Glomerular visceral epithelial cell (primary cell): ENCODE measurements around the gene FARP2.
"Not testable (repeated sequence)": the region's sequence is repeated elsewhere in the genome, so short reads cannot be mapped to it uniquely, and the experiment has no call there.

Source experiments
- DNase-seq: peaks from one replicate; pipeline ENCODE4 v3.0.0-alpha.2; 2016; ENCODE audit errors: extremely low spot score

FARP2 gene

DNA sequence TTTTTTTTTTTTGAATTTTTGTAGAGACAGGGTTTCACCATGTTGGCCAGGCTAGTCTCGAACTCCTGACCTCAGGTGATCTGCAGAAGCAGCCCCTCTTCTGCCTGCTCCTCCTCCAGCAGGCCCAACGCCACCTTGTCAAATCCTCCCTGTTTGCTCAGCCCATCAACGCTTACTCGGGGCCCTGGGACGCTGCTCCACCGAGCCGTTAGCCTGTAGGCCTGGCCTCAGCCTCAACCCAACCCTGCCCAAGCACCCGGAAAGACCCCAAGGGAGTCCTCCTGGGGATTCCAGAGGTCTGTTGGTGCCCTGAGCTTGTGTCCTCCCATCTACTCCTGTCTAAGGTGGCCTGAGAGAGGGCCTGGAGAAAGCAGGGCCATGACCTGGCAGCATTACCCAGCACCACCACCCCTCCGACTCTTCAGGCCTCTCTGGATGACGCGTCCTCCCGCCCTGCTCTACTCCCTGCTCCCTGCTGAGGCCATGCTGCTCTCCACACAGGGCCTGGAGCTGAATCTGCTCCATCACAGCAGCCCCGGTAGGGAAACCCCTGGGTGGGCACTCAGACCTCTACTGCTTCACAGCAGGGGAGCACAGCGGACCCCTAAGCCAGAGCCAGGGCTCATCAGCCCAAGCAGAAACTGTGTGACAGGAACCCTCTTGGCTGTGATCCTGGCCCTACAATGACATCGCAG is 149.1 kb downstream of the FARP2 start:
- no peak for DNase-seq

DNA sequence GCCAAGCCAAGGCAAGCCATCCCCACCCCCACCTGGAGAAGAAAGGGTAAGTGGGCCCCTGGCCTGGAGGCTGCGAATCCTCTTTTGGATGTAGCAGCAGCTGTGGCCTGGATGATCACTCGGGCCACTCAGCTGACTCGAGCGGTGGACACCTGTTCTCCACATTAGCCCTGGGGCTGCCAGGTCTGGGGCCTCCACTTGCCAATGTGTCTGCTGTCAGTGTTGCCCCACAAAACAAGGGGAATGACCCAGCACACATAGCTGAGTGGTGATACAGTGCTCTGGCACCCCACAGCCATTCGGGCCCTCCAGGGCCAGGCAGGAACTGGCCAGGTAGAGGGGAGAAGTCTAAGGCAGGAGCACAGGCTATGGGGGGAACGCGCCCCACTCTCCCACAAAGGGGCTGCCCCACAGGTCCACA is 149.7 kb downstream of the FARP2 start:
- DNase-seq, result no peak

DNA sequence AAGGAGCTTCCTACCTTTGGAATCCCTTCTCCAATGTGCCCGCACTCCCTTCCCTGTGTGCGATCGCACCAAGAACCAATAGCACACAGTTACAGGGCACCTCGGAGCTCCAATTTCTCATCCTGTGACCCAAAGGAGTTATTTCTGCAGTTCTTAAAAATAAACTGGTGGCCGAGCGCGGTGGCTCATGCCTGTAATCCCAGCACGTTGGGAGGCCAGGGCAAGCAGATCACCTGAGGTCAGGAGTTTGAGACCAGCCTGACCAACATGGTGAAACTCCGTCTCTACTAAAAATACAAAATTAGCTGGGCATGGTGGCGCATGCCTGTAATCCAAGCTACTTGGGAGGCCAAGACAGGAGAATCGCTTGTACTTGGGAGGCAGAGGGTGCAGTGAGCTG is 150.2 kb downstream of the FARP2 start:
- not testable (repeated sequence) for DNase-seq

- DNase-seq, result no peak
Measured at GRCh38 chr2:241506793-241507429, 150.8 kb downstream of the FARP2 start.

DNA sequence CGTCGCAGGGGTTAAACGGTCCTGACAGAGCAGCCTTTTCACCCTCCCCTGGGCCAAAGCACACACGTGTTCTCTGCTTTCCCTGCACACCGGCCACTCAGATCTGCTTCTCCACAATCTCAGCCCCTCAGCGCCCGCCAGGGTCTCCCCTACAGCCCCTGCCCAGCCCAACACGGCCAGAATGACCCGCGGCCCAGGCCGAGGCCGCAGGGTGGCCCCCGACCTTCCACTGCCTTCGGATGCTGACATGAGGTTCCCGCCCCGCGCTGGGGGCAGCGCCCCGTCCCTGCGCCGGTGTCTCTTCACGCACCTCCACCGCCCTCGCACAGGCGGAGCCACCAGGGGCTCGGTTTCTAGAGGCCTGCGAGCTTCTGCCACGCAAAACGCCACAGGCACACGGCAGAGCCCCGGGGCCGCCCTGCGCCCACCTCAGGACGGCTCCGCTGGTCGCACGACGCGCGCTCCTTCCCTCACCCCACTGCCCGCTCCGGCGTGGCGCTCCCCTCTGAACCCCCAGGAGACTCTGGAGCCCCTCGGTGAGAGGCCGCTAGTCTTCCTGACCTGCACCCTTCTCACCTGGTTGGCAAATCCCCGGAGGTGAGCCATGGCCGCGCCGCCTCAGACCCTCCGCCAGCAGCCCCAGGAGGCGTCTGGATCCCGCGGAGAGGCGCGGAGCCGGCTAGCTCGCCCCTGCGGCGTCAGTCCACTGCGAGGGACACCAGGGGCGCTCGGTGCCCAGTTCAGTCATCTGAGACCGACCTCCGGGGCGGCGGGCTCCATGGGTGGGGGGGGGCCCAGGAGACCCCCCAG is 151.6 kb downstream of the FARP2 start:
- DNase-seq, result peak; percentile 57

DNA sequence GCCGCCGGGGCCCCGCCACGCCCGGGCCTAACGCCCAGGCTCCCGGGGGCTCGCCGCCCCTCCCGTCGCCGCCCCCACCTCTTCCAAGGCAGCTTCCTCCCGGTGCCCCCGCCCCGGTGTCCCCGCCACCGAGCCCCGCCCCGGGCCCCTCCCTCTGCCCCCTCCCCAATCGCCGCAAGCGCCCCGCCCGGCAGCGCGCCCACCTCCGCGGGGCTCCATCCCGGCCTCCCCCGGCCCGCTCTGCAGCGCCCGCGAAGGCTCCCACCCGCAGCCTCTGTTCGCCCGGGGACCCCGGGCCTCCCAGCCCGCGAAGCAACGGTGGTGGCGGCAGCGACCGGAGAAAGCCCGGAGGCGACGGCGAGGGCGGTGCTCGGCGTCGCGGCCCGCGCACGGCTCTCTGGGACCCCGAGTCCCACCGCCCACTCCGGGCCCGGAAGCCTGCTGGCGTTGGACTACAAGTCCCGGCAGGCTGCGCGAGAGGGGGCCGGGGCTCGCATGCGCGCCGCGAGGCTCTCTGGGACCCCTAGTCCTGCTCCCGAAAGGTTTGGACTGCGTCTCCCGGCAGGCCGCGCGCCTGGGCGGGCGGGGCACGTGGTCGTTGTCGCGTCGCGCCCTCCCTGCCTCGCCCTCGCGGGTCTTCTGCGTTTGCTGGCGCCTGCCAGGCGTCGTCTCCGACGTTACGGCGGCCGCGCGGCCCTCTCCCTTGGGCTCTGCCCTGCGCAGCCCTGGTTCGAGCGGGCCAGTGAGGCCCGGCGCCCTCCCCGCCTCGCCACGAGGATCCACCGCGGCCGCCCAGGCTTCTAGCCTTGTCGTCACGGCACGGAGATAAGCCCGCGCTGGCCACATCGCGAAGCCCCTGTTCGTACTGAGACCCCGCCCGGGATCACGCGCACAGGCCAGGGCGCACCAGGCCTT is 152.4 kb downstream of the FARP2 start, which contains the start of gene STK25:
Gene STK25 (minus strand): TSS at position 345 of the 915 bp plus-strand sequence. CDS start 549 bp downstream, outside the sequence.
- peak; percentile 99 for DNase-seq

DNA sequence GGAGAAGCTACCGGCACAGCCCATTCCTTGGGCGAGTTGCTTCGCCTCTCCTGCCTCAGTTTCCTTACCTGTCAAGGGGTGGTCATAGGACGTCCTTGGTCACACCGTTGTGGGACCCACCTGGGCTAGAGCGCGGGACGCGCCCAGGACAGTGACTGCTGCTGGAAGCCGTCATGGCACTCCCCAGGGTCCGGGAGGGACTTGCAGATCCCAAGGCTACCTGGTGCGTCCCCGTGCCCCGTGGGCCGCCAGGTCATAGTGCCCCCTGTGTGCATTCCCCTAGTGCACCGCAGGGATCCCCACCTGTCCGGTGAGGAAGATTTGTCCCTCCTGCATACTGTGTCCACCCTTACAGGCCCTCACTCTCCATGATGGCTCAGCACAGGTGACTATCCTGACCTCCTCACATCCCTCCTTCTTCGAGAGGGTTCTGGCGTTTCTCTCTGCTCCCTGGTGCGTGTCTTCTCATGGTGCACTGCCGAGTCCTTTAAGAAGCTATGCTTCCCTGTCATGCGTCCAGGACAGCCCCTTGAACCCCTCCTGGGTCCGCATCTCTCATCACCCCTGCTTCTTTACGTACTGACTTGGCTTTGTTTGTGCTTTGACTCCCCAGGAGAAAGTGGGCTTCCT is 153.2 kb downstream of the FARP2 start:
- no peak for DNase-seq

DNA sequence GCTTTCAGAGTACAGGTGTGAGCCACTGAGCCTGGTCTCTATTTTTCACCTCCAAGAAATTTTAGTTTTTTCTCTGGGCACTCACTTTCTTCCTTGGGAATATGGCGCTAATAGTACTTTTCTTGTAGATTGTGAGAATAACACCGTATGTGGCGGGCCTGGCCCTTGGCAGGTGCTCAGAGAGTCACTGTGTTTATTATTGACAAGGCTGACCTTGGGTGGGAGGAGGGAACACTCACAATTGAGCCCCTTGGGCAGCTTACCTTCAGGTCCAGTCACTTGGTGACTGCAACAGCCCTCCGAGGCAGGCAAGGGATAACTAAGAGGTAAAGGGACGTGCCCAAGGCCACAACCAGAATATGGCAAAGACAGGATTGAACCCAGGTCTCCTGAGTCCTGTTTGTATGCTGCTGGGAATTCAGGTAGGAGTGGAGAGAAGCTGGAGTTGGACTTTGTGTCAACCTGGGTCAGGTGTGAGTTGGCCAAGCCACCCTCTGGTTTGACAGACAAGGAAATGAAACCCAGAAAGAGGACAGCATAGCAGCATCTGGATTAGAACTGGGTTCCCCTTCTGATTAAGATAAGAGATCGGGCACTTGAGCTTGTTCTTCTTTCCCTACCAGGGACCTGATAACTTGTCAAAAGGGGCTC is 155.1 kb downstream of the FARP2 start:
- DNase-seq, result no peak

DNA sequence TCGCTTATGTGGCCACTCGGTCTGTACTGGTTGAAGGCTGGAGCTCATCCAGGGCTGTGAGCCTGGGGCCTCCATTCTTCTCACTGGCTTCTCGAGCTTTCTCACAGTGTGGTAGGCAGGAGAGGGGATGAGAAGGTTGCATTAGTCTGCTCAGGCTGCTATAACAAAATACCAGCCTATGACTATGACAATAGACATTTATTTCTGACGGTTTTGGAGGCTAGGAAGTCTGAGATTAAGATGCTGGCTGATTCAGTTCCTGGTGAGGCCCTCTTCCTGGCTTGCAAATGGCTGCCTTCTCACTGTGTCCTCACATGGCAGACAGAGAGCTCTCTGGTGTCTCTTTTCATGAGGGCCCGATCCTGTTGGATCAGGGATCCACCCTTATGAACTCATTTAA is 158.5 kb downstream of the FARP2 start:
- no peak for DNase-seq

DNA sequence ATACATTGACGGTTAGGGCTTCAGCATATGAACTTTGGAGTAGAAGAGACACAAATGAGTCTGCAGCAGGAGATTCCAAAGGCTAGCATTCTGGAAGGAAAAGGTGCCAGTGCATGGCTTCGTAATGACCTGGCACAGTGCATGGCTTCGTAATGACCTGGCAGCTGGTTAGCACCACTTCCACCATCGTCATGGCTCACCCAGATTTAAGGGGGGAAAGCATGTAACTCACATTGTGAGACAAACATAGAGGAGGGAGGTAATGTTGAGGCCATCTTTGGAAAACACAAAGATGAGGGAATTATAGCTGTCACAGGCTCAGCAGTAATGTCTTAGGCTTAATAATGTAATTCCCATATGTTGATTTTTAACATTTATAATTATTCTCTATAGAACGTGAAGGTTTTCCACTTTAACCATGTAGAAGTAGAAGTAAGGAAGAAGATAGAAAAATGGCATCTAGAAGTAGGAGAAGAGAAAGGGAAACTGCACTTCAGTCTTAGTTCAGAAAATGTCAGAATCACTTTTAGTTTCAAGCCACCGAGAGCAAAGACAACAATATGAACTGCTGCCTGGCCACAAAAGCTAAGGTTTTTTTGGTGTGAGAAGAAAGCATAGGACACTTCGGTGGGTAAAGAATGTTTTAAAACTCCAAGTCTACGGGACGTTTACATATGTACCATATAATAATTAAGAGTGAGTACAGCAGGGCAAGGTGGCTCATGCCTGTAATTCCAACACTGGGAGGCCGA is 159.1 kb downstream of the FARP2 start:
- DNase-seq, result no peak

DNA sequence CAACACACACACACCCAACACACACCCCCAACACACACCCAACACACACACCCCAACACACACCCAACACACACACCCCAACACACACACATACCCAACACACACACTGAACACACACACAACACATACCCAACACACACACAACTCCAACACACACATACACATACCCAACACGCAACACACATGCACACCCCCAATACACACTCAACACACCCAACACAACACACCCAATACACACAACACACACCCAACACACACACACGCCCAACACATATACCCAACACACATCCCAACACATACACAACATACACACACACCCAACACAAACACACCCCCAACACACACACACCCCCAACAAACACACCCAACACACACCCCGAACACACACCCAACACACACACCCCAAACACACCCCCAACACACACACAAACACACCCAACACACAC is 160.5 kb downstream of the FARP2 start:
- DNase-seq, result no peak

DNA sequence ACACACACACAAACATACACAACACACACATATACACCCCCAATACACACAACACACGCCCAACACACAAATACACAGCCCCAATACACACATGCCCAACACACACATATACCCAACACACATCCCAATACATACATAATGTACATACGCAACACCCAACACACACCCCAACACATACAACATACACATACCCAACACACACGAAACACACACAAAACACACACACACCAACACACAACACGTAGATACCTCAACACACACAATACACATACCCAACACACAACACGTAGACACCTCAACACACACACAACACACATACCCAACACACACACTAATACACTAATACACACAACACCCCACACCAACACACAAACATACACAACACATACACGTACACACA is 161.2 kb downstream of the FARP2 start:
- DNase-seq, result no peak

- DNase-seq, result no peak
Measured at GRCh38 chr2:241519669-241520068, 163.6 kb downstream of the FARP2 start.

DNA sequence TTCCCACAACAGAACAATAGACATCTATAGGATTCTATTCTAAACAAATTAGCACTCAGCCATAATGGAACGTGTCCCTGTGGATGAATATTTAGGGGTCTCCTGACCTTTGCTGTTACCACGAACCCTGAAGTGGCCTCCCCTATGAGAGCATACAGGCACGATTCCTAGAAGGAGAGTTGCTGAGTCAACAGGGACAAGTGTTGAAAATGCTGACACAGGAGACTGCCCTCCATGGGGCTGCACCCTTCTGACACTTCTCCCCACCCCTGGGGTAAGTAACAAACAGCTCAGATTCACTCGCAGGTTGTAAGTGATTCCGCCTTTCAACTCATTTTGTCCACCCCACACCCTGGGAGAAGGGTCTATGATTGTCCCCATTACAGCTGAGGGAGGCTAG is 166.4 kb downstream of the FARP2 start:
- DNase-seq, result no peak

DNA sequence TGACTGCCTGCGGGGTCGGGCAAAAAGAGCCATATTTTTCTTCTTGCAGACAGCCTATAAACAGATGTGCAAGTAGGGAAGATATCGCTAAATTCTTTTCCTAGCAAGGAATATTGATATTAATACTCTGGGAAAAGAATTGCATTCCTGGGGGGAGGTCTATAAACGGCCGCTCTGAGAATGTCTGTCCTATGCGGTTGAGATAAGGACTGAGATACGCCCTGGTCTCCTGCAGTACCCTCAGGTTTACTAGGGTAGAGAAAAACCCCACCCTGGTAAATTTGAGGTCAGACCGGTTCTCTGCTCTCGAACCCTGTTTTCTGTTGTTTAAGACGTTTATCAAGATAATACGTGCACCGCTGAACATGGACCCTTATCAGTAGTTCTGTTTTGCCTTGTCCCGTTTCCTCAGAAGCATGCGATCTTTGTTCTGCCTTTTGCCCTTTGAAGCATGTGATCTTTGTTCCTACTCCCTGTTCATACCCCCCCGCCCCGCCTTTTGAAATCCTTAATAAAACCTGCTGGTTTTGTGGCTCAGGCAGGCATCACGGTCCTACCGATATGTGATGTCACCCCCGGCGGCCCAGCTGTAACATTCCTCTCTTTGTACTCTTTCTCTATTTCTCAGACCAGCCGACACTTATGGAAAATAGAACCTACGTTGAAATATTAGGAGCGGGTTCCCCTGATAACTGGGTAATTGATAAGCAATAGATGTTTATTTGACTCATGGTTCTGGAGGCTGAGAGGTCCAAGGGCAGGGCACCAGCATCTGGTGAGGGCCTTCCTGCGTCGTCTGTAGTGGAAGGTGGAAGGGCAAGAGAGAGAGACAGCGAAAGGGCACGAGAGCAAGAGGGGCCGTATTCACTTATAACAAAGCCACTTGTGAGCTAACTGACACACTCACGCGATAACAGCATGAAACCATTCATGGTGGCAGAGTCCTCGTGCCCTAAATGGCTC is 170.0 kb downstream of the FARP2 start:
- DNase-seq, result not testable (repeated sequence)

- DNase-seq, result no peak
Measured at GRCh38 chr2:241530571-241530970, 174.5 kb downstream of the FARP2 start.

DNA sequence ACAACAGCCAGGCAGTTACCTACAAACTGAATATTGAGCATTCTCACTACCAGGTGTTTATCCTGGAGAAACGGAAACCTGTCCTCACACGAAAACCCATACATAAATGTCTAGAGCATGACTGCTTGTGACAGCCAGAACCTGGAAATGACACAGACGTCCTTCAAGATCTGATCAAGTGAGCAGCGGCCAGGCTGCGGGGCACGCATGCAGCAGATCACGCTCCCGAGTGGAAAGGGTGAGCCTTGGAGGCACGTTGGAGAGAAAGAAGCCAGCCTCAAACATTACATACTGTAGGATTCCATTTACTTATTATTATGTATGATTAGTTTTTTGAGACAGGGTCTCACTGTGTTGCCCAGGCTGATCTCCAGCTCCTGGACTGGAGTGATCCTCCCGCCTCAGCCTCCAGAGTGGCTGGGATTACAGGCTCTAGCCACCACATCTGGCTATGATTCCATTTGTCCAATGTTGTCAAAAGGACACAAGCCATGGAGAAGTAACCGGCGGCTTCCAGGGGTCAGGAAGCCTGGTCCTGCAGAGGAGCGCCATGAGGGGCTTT is 175.2 kb downstream of the FARP2 start:
- no peak for DNase-seq

DNA sequence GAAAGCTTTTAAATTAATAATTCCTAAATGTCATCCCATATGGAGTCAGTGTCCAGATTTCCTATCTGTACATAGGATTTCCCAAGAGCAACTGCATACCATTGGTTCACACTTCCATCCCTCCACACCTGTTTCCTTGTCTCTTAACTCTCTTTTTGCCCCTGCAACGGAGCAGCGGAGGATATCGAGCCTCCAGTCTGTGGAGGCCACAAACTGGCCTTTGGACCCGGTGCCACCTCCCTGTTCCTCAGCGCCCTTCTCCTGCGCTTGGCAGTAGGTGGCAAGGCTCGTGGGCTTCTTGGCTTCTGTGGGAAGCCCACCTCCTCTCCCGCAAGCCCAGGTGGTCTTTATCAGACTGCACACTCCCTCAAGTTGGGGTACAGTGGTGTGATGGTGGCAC is 176.1 kb downstream of the FARP2 start:
- DNase-seq, result no peak
